PC-3 (cell line): ENCODE data around the gene TRAPPC8. TPM values are rescaled to one million over a fixed set of nuclear protein-coding genes. Genes with fewer than 3 reads are reported as not detected.
"Not testable (repeated sequence)": the region's sequence is repeated elsewhere in the genome, so short reads cannot be mapped to it uniquely, and the experiment has no call there.

Experiments
- ATAC-seq: fragments of 200-7000 bp; cut with Tn5 transposase; 2 replicates; pipeline ENCODE4 v1.9.1; 2020; ENCODE audit warnings: mild to moderate bottlenecking, moderate library complexity
- BruUV-seq: library from RNA; stranded (reverse); fragments of 400-500 nt; replicated peaks from 2 replicates; lab custom pipeline; 2021; lab: Mats Ljungman, UMichigan
- CTCF ChIA-PET: fragments of 300-600 bp; sonication (Branson Sonifier 250); formaldehyde crosslinking; loops from one replicate; lab custom pipeline; 2022; ENCODE audit warnings: antibody characterized with exemption; lab: Charles Lee
- POLR2A ChIA-PET: fragments of 300-600 bp; sonication (Branson Sonifier 250); formaldehyde crosslinking; loops from one replicate; lab custom pipeline; 2022; ENCODE audit warnings: antibody characterized with exemption; ENCODE audit not compliant: unreplicated experiment; lab: Charles Lee
- DNase-seq: peaks from one replicate; pipeline ENCODE4 v3.0.0-alpha.2; 2015
- H2AFZ ChIP-seq: fragments of 300-600 bp; sonication (generic); 2 replicates; pipeline ENCODE4 v1.6.0; 2016; ENCODE audit warnings: antibody characterized with exemption, low read length
- H3F3A ChIP-seq: fragments of 300-600 bp; sonication (generic); one replicate; pipeline ENCODE4 v1.6.0; 2017; ENCODE audit warnings: antibody characterized with exemption, low read length, control low read depth, mild to moderate bottlenecking; ENCODE audit not compliant: unreplicated experiment
- H3K27ac ChIP-seq: fragments of 300-600 bp; sonication (generic); 2 replicates; pipeline ENCODE4 v1.5.1; 2016; ENCODE audit warnings: mild to moderate bottlenecking, low read length
- H3K27me3 ChIP-seq: fragments of 300-600 bp; sonication (generic); 2 replicates; pipeline ENCODE4 v1.6.1; 2016; ENCODE audit warnings: low read length, mixed read lengths
- H3K36me3 ChIP-seq: fragments of 300-600 bp; sonication (generic); 2 replicates; pipeline ENCODE4 v1.6.1; 2016; ENCODE audit warnings: low read depth, mixed run types, low read length, mixed read lengths
- H3K4me1 ChIP-seq: fragments of 300-600 bp; sonication (generic); 2 replicates; pipeline ENCODE4 v1.5.1; 2016; ENCODE audit warnings: low read length; ENCODE audit not compliant: insufficient read depth
- H3K4me2 ChIP-seq: fragments of 300-600 bp; sonication (generic); 2 replicates; pipeline ENCODE4 v1.6.0; 2016; ENCODE audit warnings: low read length
- H3K4me3 ChIP-seq: fragments of 300-600 bp; sonication (generic); 2 replicates; pipeline ENCODE4 v1.5.1; 2016; ENCODE audit warnings: mild to moderate bottlenecking, low read length, mixed read lengths
- H3K79me2 ChIP-seq: fragments of 300-600 bp; sonication (generic); 2 replicates; pipeline ENCODE4 v1.6.1; 2017; ENCODE audit warnings: low read length, mixed read lengths
- H3K9ac ChIP-seq: fragments of 300-600 bp; sonication (generic); 2 replicates; pipeline ENCODE4 v1.6.0; 2016; ENCODE audit warnings: mild to moderate bottlenecking, low read length
- H3K9me2 ChIP-seq: fragments of 300-600 bp; sonication (generic); replicated peaks from 2 replicates; pipeline ENCODE4 v1.6.1; 2016; ENCODE audit warnings: mixed run types, low read length, mixed read lengths
- H3K9me3 ChIP-seq: fragments of 300-600 bp; sonication (generic); 2 replicates; pipeline ENCODE4 v1.6.1; 2016; ENCODE audit warnings: low read length, mixed read lengths
- H4K20me1 ChIP-seq: fragments of 300-600 bp; sonication (generic); 2 replicates; pipeline ENCODE4 v1.6.1; 2016; ENCODE audit warnings: low read length, mixed read lengths
- CTCF ChIP-seq: fragments of 300-600 bp; sonication (generic); conservative IDR thresholded peaks from 2 replicates; pipeline ENCODE4 v1.5.1; 2017; ENCODE audit warnings: antibody characterized with exemption, low read depth, mild to moderate bottlenecking, low read length
- EZH2 ChIP-seq: fragments of 300-600 bp; sonication (generic); IDR thresholded peaks from one replicate; pipeline ENCODE4 v1.6.1; 2017; ENCODE audit warnings: antibody characterized with exemption, mild to moderate bottlenecking, low read length; ENCODE audit not compliant: unreplicated experiment
- EZH2phosphoT487 ChIP-seq: fragments of 300-600 bp; sonication (generic); IDR thresholded peaks from 2 replicates; pipeline ENCODE4 v1.6.1; 2018; ENCODE audit warnings: mild to moderate bottlenecking, antibody characterized with exemption, low read length, borderline replicate concordance
- intact Hi-C: fragments of 100-400 bp; cut with micrococcal nuclease; formaldehyde crosslinking; loops from 2 replicates; pipeline ENCODE4 v1.9.0; 2023
- total RNA-seq: library from RNA; depleted of rRNA; stranded (reverse); fragments of >200 nt; gene quantifications from 2 replicates; pipeline ENCODE4 v1.2.3, GENCODE V29; 2014

The TRAPPC8 gene
- total RNA-seq, 1 experiment from 2014 or later, result 10.2 TPM

GRCh38 chr18:31819106-31819924, 123.6 kb downstream of the TRAPPC8 start:
- Histone ChIP-seq H3K4me2 (no peak overlapping the region), H3K9me2 (no peaks in the 10 kb centered on the region), H3F3A (no peaks in the 10 kb centered on the region), H3K27me3 (no peaks in the 10 kb centered on the region), H3K79me2 (no peaks in the 10 kb centered on the region), H3K27ac (no peak overlapping the region), H3K9ac (no peak overlapping the region), H2AFZ (no peak overlapping the region), H3K4me3 (no peak overlapping the region), H3K9me3 (no peaks in the 10 kb centered on the region), H3K4me1 (no peaks in the 10 kb centered on the region), H3K36me3 (no peaks in the 10 kb centered on the region), H4K20me1 (no peaks in the 10 kb centered on the region)
- ChIA-PET CTCF (interaction anchor here (0.7 kb wide), 1 partner anchor 15 kb away, joined by 4 read pairs; no protein-coding TSS in a partner anchor), POLR2A (no interaction called here)
- no peak for TF ChIP-seq EZH2phosphoT487
- peak; percentile 66 for TF ChIP-seq CTCF
- no peak for TF ChIP-seq EZH2
- ATAC-seq (peak; percentile 70), DNase-seq (peak; percentile 48)
- intact Hi-C loops, result loop anchor here (1.0 kb wide), 2 partner anchors 78 to 263 kb away; no protein-coding TSS in a partner anchor
- no TSS peak for BruUV-seq

GRCh38 chr18:31814132-31814531, 128.8 kb downstream of the TRAPPC8 start:
- POLR2A ChIA-PET, result no interaction called here
- Histone ChIP-seq H4K20me1 (no peaks in the 10 kb centered on the region), H2AFZ (no peak overlapping the region), H3K9me2 (no peaks in the 10 kb centered on the region), H3K79me2 (no peaks in the 10 kb centered on the region), H3K4me2 (no peak overlapping the region), H3K4me3 (no peak overlapping the region), H3K9ac (no peak overlapping the region), H3K27me3 (no peaks in the 10 kb centered on the region), H3K9me3 (no peaks in the 10 kb centered on the region), H3K27ac (no peak overlapping the region), H3K36me3 (no peaks in the 10 kb centered on the region), H3F3A (no peaks in the 10 kb centered on the region), H3K4me1 (no peaks in the 10 kb centered on the region)
- intact Hi-C loops, result no loop called here
- CTCF ChIA-PET, result no interaction called here
- no TSS peak for BruUV-seq
- TF ChIP-seq EZH2phosphoT487 (no peak), CTCF (no peak), EZH2 (no peak)
- ATAC-seq (no peak), DNase-seq (no peak)

- BruUV-seq, H3K4me3 ChIP-seq: not testable (repeated sequence)
These were observed 132.4 kb downstream of the TRAPPC8 start for GRCh38 chr18:31810336-31811130.

GRCh38 chr18:31809049-31809448, 133.9 kb downstream of the TRAPPC8 start:
- CTCF ChIA-PET, result not testable (repeated sequence)

More at GRCh38 chr18:31810336-31811130, 132.4 kb downstream of the TRAPPC8 start:
- CTCF ChIA-PET, H3K4me2 ChIP-seq, DNase-seq, H2AFZ ChIP-seq, H4K20me1 ChIP-seq, H3K9me2 ChIP-seq, H3K9ac ChIP-seq, H3K79me2 ChIP-seq, ATAC-seq, POLR2A ChIA-PET, H3K27me3 ChIP-seq, H3F3A ChIP-seq, H3K36me3 ChIP-seq, H3K4me1 ChIP-seq, H3K27ac ChIP-seq, intact Hi-C loops, H3K9me3 ChIP-seq: not testable (repeated sequence)

More at GRCh38 chr18:31809049-31809448, 133.9 kb downstream of the TRAPPC8 start:
- H3K9ac ChIP-seq, DNase-seq, H4K20me1 ChIP-seq, H3K9me3 ChIP-seq, intact Hi-C loops, H3K4me3 ChIP-seq, POLR2A ChIA-PET, ATAC-seq, H3K4me1 ChIP-seq, H3F3A ChIP-seq, H3K9me2 ChIP-seq, H3K36me3 ChIP-seq, H2AFZ ChIP-seq, H3K4me2 ChIP-seq, H3K27ac ChIP-seq, BruUV-seq, H3K79me2 ChIP-seq, H3K27me3 ChIP-seq: not testable (repeated sequence)
